Breast epithelium (tissue), 3 donors: ENCODE data around the gene KLHL29.

Source experiments
- POLR2A ChIP-seq: fragments of 450-650 bp; IDR thresholded peaks from one replicate; pipeline ENCODE4 v1.6.1; 2016; ENCODE audit warnings: antibody characterized with exemption, mild to moderate bottlenecking, moderate library complexity
- POLR2AphosphoS5 ChIP-seq, 3 donors: sonication (generic); formaldehyde crosslinking; IDR thresholded peaks; one replicate each; pipeline ENCODE4 v1.6.1; 2017; ENCODE audit warnings: antibody characterized with exemption in 3 of 3
- TF ChIP-seq, protein P1 (sequence below), 3 donors: fragments of 450-650 bp; IDR thresholded peaks; one replicate each; pipeline ENCODE4 v1.5.1; 2016 to 2017; ENCODE audit warnings: antibody characterized with exemption in 3 of 3, mild to moderate bottlenecking in 3 of 3, moderate library complexity in 3 of 3

GRCh38 chr2:23376972-23377371, 8.0 kb upstream of the KLHL29 start:
- TF ChIP-seq, protein P1, sequence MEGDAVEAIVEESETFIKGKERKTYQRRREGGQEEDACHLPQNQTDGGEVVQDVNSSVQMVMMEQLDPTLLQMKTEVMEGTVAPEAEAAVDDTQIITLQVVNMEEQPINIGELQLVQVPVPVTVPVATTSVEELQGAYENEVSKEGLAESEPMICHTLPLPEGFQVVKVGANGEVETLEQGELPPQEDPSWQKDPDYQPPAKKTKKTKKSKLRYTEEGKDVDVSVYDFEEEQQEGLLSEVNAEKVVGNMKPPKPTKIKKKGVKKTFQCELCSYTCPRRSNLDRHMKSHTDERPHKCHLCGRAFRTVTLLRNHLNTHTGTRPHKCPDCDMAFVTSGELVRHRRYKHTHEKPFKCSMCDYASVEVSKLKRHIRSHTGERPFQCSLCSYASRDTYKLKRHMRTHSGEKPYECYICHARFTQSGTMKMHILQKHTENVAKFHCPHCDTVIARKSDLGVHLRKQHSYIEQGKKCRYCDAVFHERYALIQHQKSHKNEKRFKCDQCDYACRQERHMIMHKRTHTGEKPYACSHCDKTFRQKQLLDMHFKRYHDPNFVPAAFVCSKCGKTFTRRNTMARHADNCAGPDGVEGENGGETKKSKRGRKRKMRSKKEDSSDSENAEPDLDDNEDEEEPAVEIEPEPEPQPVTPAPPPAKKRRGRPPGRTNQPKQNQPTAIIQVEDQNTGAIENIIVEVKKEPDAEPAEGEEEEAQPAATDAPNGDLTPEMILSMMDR (IDR thresholded peaks at IDR 0.05) = no peak
- no peak for TF ChIP-seq POLR2AphosphoS5 (IDR thresholded peaks at IDR 0.05)
- TF ChIP-seq POLR2A = no peak
